Tibial nerve (tissue), 4 donors: Measurements from ENCODE around the gene RESF1.

ENCODE experiments used
- CTCF ChIP-seq, 5 experiments: fragments of 200-600 bp in 3 of 5; fragments of 450-650 bp in 2 of 5; sonication (generic) in 3 of 5; IDR thresholded peaks; one replicate each; pipeline ENCODE4 v1.5.1; 2016 to 2019; ENCODE audit warnings: antibody characterized with exemption in 5 of 5, mild to moderate bottlenecking in 3 of 5, moderate library complexity in 2 of 5
- EP300 ChIP-seq, 2 donors: sonication (generic); formaldehyde crosslinking; IDR thresholded peaks; one replicate each; pipeline ENCODE4 v1.6.1; 2017; ENCODE audit warnings: antibody characterized with exemption in 2 of 2, mild to moderate bottlenecking in 1 of 2

GRCh38 chr12:31931796-31932715 lies 27.2 kb upstream of the RESF1 start:
- TF ChIP-seq CTCF (IDR thresholded peaks at IDR 0.05) (no peak), EP300 (IDR thresholded peaks at IDR 0.05) (no peak)
